K562 (cell line): ENCODE results near the gene ANKH. TPM values are rescaled to one million over a fixed set of nuclear protein-coding genes. Genes with fewer than 3 reads are reported as not detected.

ENCODE experiments used
- BCL6 ChIP-seq: fragments of 250-450 bp; sonication (Bioruptor Pico); IDR thresholded peaks from 2 replicates; pipeline ENCODE4 v1.4.0; 2020
- ELF1 ChIP-seq: fragments of 200-800 bp; sonication (Bioruptor generic); IDR thresholded peaks from 2 replicates; pipeline ENCODE4 v1.6.1; 2016; ENCODE audit warnings: missing genetic modification characterization, missing compliant biosample characterization
- HDAC1 ChIP-seq, 2 experiments: fragments of 450-650 bp; IDR thresholded peaks; 2 replicates each; pipeline ENCODE4 v1.6.1; 2016 to 2017; ENCODE audit warnings: inconsistent platforms in 1 of 2, mild to moderate bottlenecking in 1 of 2, moderate library complexity in 1 of 2
- HMGN3 ChIP-seq: IDR thresholded peaks from 2 replicates; pipeline ENCODE4 v1.6.1; 2011; ENCODE audit warnings: borderline replicate concordance, low read depth, mild to moderate bottlenecking, mixed read lengths, low read length; ENCODE audit not compliant: insufficient read length; ENCODE audit errors: extremely low read depth
- HNRNPH1 ChIP-seq: fragments of 200-400 bp; formaldehyde crosslinking; optimal IDR thresholded peaks from 2 replicates; pipeline ENCODE3; 2017; ENCODE audit warnings: low read depth, mild to moderate bottlenecking, low read length, moderate library complexity
- HNRNPUL1 ChIP-seq: fragments of 200-400 bp; formaldehyde crosslinking; IDR thresholded peaks from 2 replicates; pipeline ENCODE4 v1.6.1; 2017; ENCODE audit warnings: low read length
- JUND ChIP-seq, 2 experiments: IDR thresholded peaks; 2 replicates in 1 of 2; 3 replicates in 1 of 2; pipeline ENCODE4 v1.6.1; 2011; ENCODE audit warnings: borderline replicate concordance in 2 of 2, low read depth in 2 of 2, low read length in 2 of 2, improper control_type of control experiment in 1 of 2, missing biosample characterization in 1 of 2, missing genetic modification characterization in 1 of 2, missing genetic modification reagents in 1 of 2
- NONO ChIP-seq, 2 experiments: fragments of 200-400 bp in 1 of 2; fragments of 450-650 bp in 1 of 2; formaldehyde crosslinking in 1 of 2; IDR thresholded peaks; 2 replicates each; pipeline ENCODE4 v1.6.1; 2017; ENCODE audit warnings: low read depth in 2 of 2, mild to moderate bottlenecking in 2 of 2, moderate library complexity in 2 of 2, low read length in 1 of 2
- STAG1 ChIP-seq: sonication (generic); formaldehyde crosslinking; IDR thresholded peaks from 2 replicates; pipeline ENCODE4 v1.5.0; 2020; ENCODE audit warnings: missing genetic modification reagents, borderline replicate concordance
- ZNF197 ChIP-seq: fragments of 200-800 bp; sonication (Bioruptor generic); IDR thresholded peaks from 2 replicates; pipeline ENCODE4 v1.6.1; 2016; ENCODE audit warnings: low read depth, missing genetic modification characterization, missing compliant biosample characterization
- ZNF282 ChIP-seq: sonication (generic); formaldehyde crosslinking; IDR thresholded peaks from 2 replicates; pipeline ENCODE4 v1.8.1; 2023; ENCODE audit warnings: missing genetic modification reagents
- ZNF589 ChIP-seq: fragments of 200-800 bp; sonication (Bioruptor generic); IDR thresholded peaks from 2 replicates; pipeline ENCODE4 v1.6.1; 2016; ENCODE audit warnings: low read depth, missing genetic modification characterization, missing compliant biosample characterization
- polyA plus RNA-seq, 8 experiments: library from polyadenylated mRNA; depleted of rRNA in 4 of 8; stranded (reverse) in 5 of 8; unstranded in 3 of 8; fragments of >200 nt; fragmentation: Nextera tagmentation in 2 of 8; fragmentation: Illumina TruSeq in 1 of 8; extraction: Ambion mirVana in 2 of 8; extraction: Trizol in 1 of 8; gene quantifications; 2 replicates each; pipeline versions ENCODE4 v1.2.1 to v1.2.3, GENCODE V29; 2011 to 2014; ENCODE audit warnings: inconsistent platforms in 1 of 8, missing spikeins in 1 of 8
- total RNA-seq, 7 experiments: library from RNA; depleted of rRNA in 6 of 7; stranded (reverse); fragments of >200 nt in 6 of 7; fragmentation: Illumina TruSeq in 2 of 7; extraction: Trizol in 2 of 7; gene quantifications; 2 replicates each; pipeline versions ENCODE4 v1.2.1 to v1.2.3, GENCODE V29; 2011 to 2021; ENCODE audit warnings: low replicate concordance in 1 of 7
- TF ChIP-seq, protein P1 (sequence below): fragments of 450-650 bp; formaldehyde crosslinking; IDR thresholded peaks from 2 replicates; pipeline ENCODE4 v1.4.0; 2020; ENCODE audit warnings: mild to moderate bottlenecking, moderate library complexity
- TF ChIP-seq, protein P2 (sequence below): fragments of 450-650 bp; IDR thresholded peaks from 2 replicates; pipeline ENCODE4 v1.7.0; 2016; ENCODE audit warnings: borderline replicate concordance
- TF ChIP-seq, protein P3 (sequence below): IDR thresholded peaks from 3 replicates; pipeline ENCODE4 v1.6.1; 2011; ENCODE audit warnings: borderline replicate concordance, mild to moderate bottlenecking, moderate library complexity; ENCODE audit not compliant: insufficient read length; ENCODE audit errors: extremely low read depth
- TF ChIP-seq, protein P4 (sequence below): fragments of 450-650 bp; IDR thresholded peaks from 2 replicates; pipeline ENCODE4 v1.6.1; 2016
- TF ChIP-seq, protein P5 (sequence below), 2 experiments: fragments of 250-450 bp in 1 of 2; fragments of 450-650 bp in 1 of 2; sonication (Bioruptor Pico) in 1 of 2; IDR thresholded peaks; 2 replicates each; pipeline versions ENCODE4 v1.6.1 to v1.8.0; 2016 to 2021; ENCODE audit warnings: mild to moderate bottlenecking in 2 of 2, moderate library complexity in 2 of 2, missing compliant biosample characterization in 1 of 2, missing genetic modification characterization in 1 of 2

ANKH gene
- total and polyA plus RNA-seq, 9 of the 15 experiments (the other 6 are each of a cell fraction or from before 2014, with no cell fraction given): 0.79 to 12.2 (median 4.5) TPM

DNA sequence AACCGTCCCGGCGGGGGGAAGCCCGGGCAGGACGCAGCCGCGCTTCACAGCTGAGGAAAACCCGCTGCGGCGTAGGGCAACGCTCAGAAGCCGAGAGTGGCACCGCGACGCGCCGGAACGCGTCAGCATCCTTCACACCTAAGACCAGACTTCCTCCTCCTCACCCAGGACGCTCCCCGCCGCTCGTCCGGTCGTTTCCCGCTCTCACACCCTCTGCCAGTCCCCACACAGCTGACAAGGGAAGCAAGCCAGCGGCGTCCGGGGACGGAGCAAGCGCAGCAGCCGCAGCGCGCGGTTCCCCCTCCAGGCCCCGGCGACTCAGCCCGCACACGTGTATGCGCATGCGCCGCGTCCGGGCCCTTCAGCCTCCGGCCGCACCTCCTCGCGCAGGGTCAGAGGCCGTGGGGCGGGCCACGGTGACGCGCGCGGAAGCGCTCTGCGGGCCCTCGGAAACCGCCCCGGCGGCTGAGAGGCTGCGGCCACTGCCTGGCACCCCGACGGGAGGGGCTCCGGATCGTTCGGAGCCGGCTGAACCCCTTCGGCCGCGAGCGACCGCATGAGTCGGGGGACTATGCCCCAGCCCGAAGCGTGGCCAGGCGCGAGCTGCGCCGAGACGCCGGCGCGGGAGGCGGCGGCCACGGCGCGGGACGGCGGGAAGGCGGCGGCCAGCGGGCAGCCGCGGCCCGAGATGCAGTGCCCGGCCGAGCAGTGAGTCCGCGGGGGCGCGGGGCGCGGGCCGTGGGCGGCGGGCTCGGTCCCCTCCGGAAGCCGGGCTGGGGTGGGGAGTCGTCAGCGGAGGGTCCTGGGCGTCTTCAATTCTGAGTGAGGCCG, 207.1 kb downstream of the ANKH start, which contains the start of gene OTULIN (continued):
- TF ChIP-seq, protein P1, sequence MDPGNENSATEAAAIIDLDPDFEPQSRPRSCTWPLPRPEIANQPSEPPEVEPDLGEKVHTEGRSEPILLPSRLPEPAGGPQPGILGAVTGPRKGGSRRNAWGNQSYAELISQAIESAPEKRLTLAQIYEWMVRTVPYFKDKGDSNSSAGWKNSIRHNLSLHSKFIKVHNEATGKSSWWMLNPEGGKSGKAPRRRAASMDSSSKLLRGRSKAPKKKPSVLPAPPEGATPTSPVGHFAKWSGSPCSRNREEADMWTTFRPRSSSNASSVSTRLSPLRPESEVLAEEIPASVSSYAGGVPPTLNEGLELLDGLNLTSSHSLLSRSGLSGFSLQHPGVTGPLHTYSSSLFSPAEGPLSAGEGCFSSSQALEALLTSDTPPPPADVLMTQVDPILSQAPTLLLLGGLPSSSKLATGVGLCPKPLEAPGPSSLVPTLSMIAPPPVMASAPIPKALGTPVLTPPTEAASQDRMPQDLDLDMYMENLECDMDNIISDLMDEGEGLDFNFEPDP (CRISPR knock-in tag): no peak
- no peak for TF ChIP-seq ZNF589 (CRISPR knock-in tag)
- TF ChIP-seq NONO (IDR thresholded peaks at IDR 0.05; ENCODE audit: low read depth in 2 of 2, low read length in 1 of 2): peak; percentile 38 to 85; a peak in 2 of 4 replicates
- TF ChIP-seq, protein P2, sequence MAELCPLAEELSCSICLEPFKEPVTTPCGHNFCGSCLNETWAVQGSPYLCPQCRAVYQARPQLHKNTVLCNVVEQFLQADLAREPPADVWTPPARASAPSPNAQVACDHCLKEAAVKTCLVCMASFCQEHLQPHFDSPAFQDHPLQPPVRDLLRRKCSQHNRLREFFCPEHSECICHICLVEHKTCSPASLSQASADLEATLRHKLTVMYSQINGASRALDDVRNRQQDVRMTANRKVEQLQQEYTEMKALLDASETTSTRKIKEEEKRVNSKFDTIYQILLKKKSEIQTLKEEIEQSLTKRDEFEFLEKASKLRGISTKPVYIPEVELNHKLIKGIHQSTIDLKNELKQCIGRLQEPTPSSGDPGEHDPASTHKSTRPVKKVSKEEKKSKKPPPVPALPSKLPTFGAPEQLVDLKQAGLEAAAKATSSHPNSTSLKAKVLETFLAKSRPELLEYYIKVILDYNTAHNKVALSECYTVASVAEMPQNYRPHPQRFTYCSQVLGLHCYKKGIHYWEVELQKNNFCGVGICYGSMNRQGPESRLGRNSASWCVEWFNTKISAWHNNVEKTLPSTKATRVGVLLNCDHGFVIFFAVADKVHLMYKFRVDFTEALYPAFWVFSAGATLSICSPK: no peak
- no peak for TF ChIP-seq STAG1
- no peak for TF ChIP-seq BCL6 (CRISPR knock-in tag)
- TF ChIP-seq, protein P3, sequence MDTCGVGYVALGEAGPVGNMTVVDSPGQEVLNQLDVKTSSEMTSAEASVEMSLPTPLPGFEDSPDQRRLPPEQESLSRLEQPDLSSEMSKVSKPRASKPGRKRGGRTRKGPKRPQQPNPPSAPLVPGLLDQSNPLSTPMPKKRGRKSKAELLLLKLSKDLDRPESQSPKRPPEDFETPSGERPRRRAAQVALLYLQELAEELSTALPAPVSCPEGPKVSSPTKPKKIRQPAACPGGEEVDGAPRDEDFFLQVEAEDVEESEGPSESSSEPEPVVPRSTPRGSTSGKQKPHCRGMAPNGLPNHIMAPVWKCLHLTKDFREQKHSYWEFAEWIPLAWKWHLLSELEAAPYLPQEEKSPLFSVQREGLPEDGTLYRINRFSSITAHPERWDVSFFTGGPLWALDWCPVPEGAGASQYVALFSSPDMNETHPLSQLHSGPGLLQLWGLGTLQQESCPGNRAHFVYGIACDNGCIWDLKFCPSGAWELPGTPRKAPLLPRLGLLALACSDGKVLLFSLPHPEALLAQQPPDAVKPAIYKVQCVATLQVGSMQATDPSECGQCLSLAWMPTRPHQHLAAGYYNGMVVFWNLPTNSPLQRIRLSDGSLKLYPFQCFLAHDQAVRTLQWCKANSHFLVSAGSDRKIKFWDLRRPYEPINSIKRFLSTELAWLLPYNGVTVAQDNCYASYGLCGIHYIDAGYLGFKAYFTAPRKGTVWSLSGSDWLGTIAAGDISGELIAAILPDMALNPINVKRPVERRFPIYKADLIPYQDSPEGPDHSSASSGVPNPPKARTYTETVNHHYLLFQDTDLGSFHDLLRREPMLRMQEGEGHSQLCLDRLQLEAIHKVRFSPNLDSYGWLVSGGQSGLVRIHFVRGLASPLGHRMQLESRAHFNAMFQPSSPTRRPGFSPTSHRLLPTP: no peak
- no peak for TF ChIP-seq ZNF282 (CRISPR knock-in tag)
- TF ChIP-seq HMGN3: peak; percentile 74
- no peak; the same call in 1 of the 2 replicates for TF ChIP-seq ZNF197 (CRISPR knock-in tag)
- TF ChIP-seq HNRNPH1: no peak
- TF ChIP-seq HDAC1 (IDR thresholded peaks at IDR 0.05): peak in 1 of 2 experiments; percentile 88; a peak in 2 of 4 replicates
- TF ChIP-seq, protein P4, sequence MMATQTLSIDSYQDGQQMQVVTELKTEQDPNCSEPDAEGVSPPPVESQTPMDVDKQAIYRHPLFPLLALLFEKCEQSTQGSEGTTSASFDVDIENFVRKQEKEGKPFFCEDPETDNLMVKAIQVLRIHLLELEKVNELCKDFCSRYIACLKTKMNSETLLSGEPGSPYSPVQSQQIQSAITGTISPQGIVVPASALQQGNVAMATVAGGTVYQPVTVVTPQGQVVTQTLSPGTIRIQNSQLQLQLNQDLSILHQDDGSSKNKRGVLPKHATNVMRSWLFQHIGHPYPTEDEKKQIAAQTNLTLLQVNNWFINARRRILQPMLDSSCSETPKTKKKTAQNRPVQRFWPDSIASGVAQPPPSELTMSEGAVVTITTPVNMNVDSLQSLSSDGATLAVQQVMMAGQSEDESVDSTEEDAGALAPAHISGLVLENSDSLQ: peak; percentile 42
- TF ChIP-seq HNRNPUL1: no peak
- peak; percentile 55 for TF ChIP-seq JUND (IDR thresholded peaks at IDR 0.05; ENCODE audit: borderline replicate concordance, low read depth, low read length)
- no peak; the same call in 2 of the 3 replicates for TF ChIP-seq JUND (tag; IDR thresholded peaks at IDR 0.05; ENCODE audit: borderline replicate concordance, low read depth, low read length)
- TF ChIP-seq, protein P5, sequence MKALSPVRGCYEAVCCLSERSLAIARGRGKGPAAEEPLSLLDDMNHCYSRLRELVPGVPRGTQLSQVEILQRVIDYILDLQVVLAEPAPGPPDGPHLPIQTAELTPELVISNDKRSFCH (CRISPR knock-in tag; IDR thresholded peaks at IDR 0.05): no peak
- TF ChIP-seq, protein P5 (tag; IDR thresholded peaks at IDR 0.05): 0 out of 2 replicates have a peak, but pooled peaks have one; percentile 19
- TF ChIP-seq ELF1: peak; percentile 93
